WTC11 (cell line): ENCODE results near the gene LYRM4. TPM values are rescaled to one million over a fixed set of nuclear protein-coding genes. Genes with fewer than 3 reads are reported as not detected.
A peak's percentile ranks its signal among the peaks of the same experiment; 100 is the strongest.

Source experiments
- ATAC-seq: fragments of 200-7000 bp; cut with Tn5 transposase; 2 replicates; pipeline ENCODE4 v1.10.0; 2021; ENCODE audit warnings: mild to moderate bottlenecking, moderate library complexity
- CTCF ChIA-PET: fragments of 300-600 bp; sonication (Branson Sonifier 250); formaldehyde crosslinking; loops from one replicate; lab custom pipeline; 2021; ENCODE audit warnings: antibody characterized with exemption; lab: Charles Lee
- POLR2A ChIA-PET: fragments of 350-600 bp; sonication (Branson Sonifier 250); formaldehyde crosslinking; loops from one replicate; lab custom pipeline; 2021; ENCODE audit warnings: antibody characterized with exemption; lab: Charles Lee
- DNase-seq: peaks from one replicate; pipeline ENCODE4 v3.0.0; 2021; ENCODE audit warnings: low spot score
- H3K27ac Mint-ChIP-seq: 2 replicates; pipeline ENCODE4 v1.8.0; 2021; ENCODE audit warnings: mixed read lengths
- H3K27me3 Mint-ChIP-seq: 2 replicates; pipeline ENCODE4 v1.8.0; 2021; ENCODE audit warnings: low read depth, mild to moderate bottlenecking, moderate library complexity, mixed read lengths
- H3K36me3 Mint-ChIP-seq: 2 replicates; pipeline ENCODE4 v1.8.0; 2021; ENCODE audit warnings: mixed read lengths
- H3K4me1 Mint-ChIP-seq: 2 replicates; pipeline ENCODE4 v1.8.0; 2022; ENCODE audit warnings: mixed read lengths
- H3K4me3 Mint-ChIP-seq: 2 replicates; pipeline ENCODE4 v1.8.0; 2021; ENCODE audit warnings: mild to moderate bottlenecking, moderate library complexity, mixed read lengths
- H3K9me3 Mint-ChIP-seq: 2 replicates; pipeline ENCODE4 v1.8.0; 2021; ENCODE audit warnings: mixed read lengths
- EMX1 ChIP-seq: fragments of 250-450 bp; sonication (Bioruptor Pico); IDR thresholded peaks from 2 replicates; pipeline ENCODE4 v1.8.0; 2021; ENCODE audit warnings: mild to moderate bottlenecking
- IRF2 ChIP-seq: sonication (generic); formaldehyde crosslinking; IDR thresholded peaks from 2 replicates; pipeline ENCODE4 v1.8.0; 2022; ENCODE audit warnings: low read depth, missing genetic modification reagents, borderline replicate concordance
- KAT7 ChIP-seq: sonication (generic); formaldehyde crosslinking; IDR thresholded peaks from 2 replicates; pipeline ENCODE4 v1.8.1; 2023; ENCODE audit warnings: missing genetic modification reagents, mild to moderate bottlenecking, borderline replicate concordance
- NR2C2 ChIP-seq: sonication (generic); formaldehyde crosslinking; IDR thresholded peaks from 2 replicates; pipeline ENCODE4 v1.8.0; 2022; ENCODE audit warnings: mild to moderate bottlenecking, missing genetic modification reagents
- OVOL2 ChIP-seq: fragments of 250-450 bp; sonication (Bioruptor Pico); IDR thresholded peaks from 2 replicates; pipeline ENCODE4 v1.9.0; 2021; ENCODE audit warnings: mild to moderate bottlenecking, borderline replicate concordance
- RELA ChIP-seq: sonication (generic); formaldehyde crosslinking; IDR thresholded peaks from 2 replicates; pipeline ENCODE4 v1.8.1; 2022; ENCODE audit warnings: missing genetic modification reagents, mild to moderate bottlenecking, borderline replicate concordance
- SP1 ChIP-seq: sonication (generic); formaldehyde crosslinking; conservative IDR thresholded peaks from 2 replicates; pipeline ENCODE4 v1.8.1; 2022; ENCODE audit warnings: missing genetic modification reagents
- TEAD4 ChIP-seq: sonication (generic); formaldehyde crosslinking; IDR thresholded peaks from 2 replicates; pipeline ENCODE4 v1.8.0; 2022; ENCODE audit warnings: mild to moderate bottlenecking, missing genetic modification reagents
- ZNF121 ChIP-seq: sonication (generic); formaldehyde crosslinking; IDR thresholded peaks from 2 replicates; pipeline ENCODE4 v1.8.0; 2023; ENCODE audit warnings: missing genetic modification reagents
- ZNF138 ChIP-seq: sonication (generic); formaldehyde crosslinking; conservative IDR thresholded peaks from 2 replicates; pipeline ENCODE4 v1.8.1; 2022; ENCODE audit warnings: mild to moderate bottlenecking, moderate library complexity, missing genetic modification reagents
- ZNF219 ChIP-seq: sonication (generic); formaldehyde crosslinking; IDR thresholded peaks from 2 replicates; pipeline ENCODE4 v1.8.0; 2023; ENCODE audit warnings: missing genetic modification reagents, mild to moderate bottlenecking, borderline replicate concordance
- ZNF317 ChIP-seq: sonication (generic); formaldehyde crosslinking; IDR thresholded peaks from 2 replicates; pipeline ENCODE4 v1.8.1; 2023; ENCODE audit warnings: low read depth, mild to moderate bottlenecking, moderate library complexity, missing genetic modification reagents, borderline replicate concordance
- total RNA-seq: library from RNA; stranded (reverse); gene quantifications from 3 replicates; pipeline ENCODE4 v1.2.3, GENCODE V29; 2021
- TF ChIP-seq, protein P1 (sequence below): sonication (generic); formaldehyde crosslinking; IDR thresholded peaks from 2 replicates; pipeline ENCODE4 v1.8.0; 2022; ENCODE audit warnings: mild to moderate bottlenecking, missing genetic modification reagents
- TF ChIP-seq, protein P2 (sequence below): sonication (generic); formaldehyde crosslinking; IDR thresholded peaks from 2 replicates; pipeline ENCODE4 v1.8.1; 2023; ENCODE audit warnings: mild to moderate bottlenecking, missing genetic modification reagents, moderate library complexity
- TF ChIP-seq, protein P3 (sequence below): sonication (generic); formaldehyde crosslinking; IDR thresholded peaks from 2 replicates; pipeline ENCODE4 v1.8.1; 2023; ENCODE audit warnings: mild to moderate bottlenecking, missing genetic modification reagents, moderate library complexity
- TF ChIP-seq, protein P4 (sequence below): fragments of 250-450 bp; sonication (Bioruptor Pico); IDR thresholded peaks from 2 replicates; pipeline ENCODE4 v1.9.0; 2021; ENCODE audit warnings: mild to moderate bottlenecking, borderline replicate concordance
- TF ChIP-seq, protein P5 (sequence below): sonication (generic); formaldehyde crosslinking; IDR thresholded peaks from 2 replicates; pipeline ENCODE4 v1.8.0; 2022; ENCODE audit warnings: mild to moderate bottlenecking, missing genetic modification reagents

Gene LYRM4
- total RNA-seq, 1 experiment from 2014 or later = 49.7 TPM

DNA sequence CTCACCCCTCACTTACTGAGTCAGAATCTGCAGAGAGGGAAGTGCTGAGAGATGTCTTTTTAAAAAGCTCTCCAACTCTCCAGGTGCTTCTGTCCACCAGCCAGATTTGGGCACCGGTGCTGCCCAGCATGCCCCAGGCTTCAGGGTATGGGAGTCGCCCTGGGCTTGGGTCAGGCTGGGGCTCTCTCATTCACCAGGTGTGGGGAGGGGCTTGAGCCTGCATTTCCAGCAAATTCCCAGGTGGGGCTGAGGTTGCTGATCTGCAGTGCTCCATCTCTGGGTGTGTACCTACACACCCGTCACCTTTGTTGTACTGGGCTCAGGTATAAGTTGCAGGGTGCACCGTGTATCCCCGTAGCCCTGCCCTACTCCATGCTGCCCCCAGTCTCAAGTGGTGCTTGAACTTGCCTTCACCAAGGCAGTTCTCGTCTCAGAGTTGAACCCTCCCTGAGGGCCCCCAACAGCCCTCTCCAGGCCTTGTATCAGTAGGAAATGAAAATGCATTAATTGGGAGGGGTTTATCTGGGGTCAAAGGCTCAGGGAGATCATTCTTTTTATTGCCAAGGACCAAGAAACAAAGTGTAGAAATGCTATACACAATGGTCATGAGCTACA is 152.1 kb downstream of the LYRM4 start:
- POLR2A ChIA-PET = interaction anchor here (0.6 kb wide), 1 partner anchor 305 kb away, joined by 4 read pairs; no protein-coding TSS in a partner anchor
- TF ChIP-seq SP1 (CRISPR knock-in tag) = no peak
- TF ChIP-seq KAT7 = no peak
- TF ChIP-seq, protein P1, sequence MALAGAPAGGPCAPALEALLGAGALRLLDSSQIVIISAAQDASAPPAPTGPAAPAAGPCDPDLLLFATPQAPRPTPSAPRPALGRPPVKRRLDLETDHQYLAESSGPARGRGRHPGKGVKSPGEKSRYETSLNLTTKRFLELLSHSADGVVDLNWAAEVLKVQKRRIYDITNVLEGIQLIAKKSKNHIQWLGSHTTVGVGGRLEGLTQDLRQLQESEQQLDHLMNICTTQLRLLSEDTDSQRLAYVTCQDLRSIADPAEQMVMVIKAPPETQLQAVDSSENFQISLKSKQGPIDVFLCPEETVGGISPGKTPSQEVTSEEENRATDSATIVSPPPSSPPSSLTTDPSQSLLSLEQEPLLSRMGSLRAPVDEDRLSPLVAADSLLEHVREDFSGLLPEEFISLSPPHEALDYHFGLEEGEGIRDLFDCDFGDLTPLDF (CRISPR knock-in tag) = no peak
- TF ChIP-seq OVOL2 (CRISPR knock-in tag) = no peak
- no peak for TF ChIP-seq ZNF219 (CRISPR knock-in tag)
- TF ChIP-seq, protein P2, sequence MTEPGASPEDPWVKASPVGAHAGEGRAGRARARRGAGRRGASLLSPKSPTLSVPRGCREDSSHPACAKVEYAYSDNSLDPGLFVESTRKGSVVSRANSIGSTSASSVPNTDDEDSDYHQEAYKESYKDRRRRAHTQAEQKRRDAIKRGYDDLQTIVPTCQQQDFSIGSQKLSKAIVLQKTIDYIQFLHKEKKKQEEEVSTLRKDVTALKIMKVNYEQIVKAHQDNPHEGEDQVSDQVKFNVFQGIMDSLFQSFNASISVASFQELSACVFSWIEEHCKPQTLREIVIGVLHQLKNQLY (CRISPR knock-in tag) = no peak
- TF ChIP-seq, protein P3, sequence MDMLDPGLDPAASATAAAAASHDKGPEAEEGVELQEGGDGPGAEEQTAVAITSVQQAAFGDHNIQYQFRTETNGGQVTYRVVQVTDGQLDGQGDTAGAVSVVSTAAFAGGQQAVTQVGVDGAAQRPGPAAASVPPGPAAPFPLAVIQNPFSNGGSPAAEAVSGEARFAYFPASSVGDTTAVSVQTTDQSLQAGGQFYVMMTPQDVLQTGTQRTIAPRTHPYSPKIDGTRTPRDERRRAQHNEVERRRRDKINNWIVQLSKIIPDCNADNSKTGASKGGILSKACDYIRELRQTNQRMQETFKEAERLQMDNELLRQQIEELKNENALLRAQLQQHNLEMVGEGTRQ = no peak
- TF ChIP-seq NR2C2 (CRISPR knock-in tag) = no peak
- TF ChIP-seq RELA (CRISPR knock-in tag) = no peak
- no peak for TF ChIP-seq TEAD4 (CRISPR knock-in tag)
- TF ChIP-seq, protein P4, sequence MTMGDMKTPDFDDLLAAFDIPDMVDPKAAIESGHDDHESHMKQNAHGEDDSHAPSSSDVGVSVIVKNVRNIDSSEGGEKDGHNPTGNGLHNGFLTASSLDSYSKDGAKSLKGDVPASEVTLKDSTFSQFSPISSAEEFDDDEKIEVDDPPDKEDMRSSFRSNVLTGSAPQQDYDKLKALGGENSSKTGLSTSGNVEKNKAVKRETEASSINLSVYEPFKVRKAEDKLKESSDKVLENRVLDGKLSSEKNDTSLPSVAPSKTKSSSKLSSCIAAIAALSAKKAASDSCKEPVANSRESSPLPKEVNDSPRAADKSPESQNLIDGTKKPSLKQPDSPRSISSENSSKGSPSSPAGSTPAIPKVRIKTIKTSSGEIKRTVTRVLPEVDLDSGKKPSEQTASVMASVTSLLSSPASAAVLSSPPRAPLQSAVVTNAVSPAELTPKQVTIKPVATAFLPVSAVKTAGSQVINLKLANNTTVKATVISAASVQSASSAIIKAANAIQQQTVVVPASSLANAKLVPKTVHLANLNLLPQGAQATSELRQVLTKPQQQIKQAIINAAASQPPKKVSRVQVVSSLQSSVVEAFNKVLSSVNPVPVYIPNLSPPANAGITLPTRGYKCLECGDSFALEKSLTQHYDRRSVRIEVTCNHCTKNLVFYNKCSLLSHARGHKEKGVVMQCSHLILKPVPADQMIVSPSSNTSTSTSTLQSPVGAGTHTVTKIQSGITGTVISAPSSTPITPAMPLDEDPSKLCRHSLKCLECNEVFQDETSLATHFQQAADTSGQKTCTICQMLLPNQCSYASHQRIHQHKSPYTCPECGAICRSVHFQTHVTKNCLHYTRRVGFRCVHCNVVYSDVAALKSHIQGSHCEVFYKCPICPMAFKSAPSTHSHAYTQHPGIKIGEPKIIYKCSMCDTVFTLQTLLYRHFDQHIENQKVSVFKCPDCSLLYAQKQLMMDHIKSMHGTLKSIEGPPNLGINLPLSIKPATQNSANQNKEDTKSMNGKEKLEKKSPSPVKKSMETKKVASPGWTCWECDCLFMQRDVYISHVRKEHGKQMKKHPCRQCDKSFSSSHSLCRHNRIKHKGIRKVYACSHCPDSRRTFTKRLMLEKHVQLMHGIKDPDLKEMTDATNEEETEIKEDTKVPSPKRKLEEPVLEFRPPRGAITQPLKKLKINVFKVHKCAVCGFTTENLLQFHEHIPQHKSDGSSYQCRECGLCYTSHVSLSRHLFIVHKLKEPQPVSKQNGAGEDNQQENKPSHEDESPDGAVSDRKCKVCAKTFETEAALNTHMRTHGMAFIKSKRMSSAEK (CRISPR knock-in tag) = no peak
- TF ChIP-seq, protein P5, sequence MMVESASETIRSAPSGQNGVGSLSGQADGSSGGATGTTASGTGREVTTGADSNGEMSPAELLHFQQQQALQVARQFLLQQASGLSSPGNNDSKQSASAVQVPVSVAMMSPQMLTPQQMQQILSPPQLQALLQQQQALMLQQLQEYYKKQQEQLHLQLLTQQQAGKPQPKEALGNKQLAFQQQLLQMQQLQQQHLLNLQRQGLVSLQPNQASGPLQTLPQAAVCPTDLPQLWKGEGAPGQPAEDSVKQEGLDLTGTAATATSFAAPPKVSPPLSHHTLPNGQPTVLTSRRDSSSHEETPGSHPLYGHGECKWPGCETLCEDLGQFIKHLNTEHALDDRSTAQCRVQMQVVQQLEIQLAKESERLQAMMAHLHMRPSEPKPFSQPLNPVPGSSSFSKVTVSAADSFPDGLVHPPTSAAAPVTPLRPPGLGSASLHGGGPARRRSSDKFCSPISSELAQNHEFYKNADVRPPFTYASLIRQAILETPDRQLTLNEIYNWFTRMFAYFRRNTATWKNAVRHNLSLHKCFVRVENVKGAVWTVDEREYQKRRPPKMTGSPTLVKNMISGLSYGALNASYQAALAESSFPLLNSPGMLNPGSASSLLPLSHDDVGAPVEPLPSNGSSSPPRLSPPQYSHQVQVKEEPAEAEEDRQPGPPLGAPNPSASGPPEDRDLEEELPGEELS (CRISPR knock-in tag) = no peak
- TF ChIP-seq EMX1 (CRISPR knock-in tag) = no peak
- no peak for TF ChIP-seq ZNF121
- no peak for TF ChIP-seq ZNF317 (CRISPR knock-in tag)
- TF ChIP-seq IRF2 (CRISPR knock-in tag) = no peak
- no peak for TF ChIP-seq ZNF138 (CRISPR knock-in tag)
- peak; percentile 39; the same call in 1 of the 2 replicates for ATAC-seq
- no peaks in the 10 kb centered on the region for H3K27me3 Mint-ChIP-seq
- no peaks in the 10 kb centered on the region for H3K36me3 Mint-ChIP-seq
- no peak overlapping the region for H3K27ac Mint-ChIP-seq
- CTCF ChIA-PET = interaction anchor here (0.6 to 2.8 kb wide), 4 partner anchors 9 to 826 kb away, joined by 3 to 11 read pairs (median 3); no protein-coding TSS in a partner anchor
- DNase-seq = no peak
- H3K4me3 Mint-ChIP-seq = no peak overlapping the region
- peaks cover 17% of the 10 kb centered on the region for H3K4me1 Mint-ChIP-seq
- H3K9me3 Mint-ChIP-seq = no peaks in the 10 kb centered on the region
